Breast epithelium (tissue), 4 donors: Measurements from ENCODE around the gene TLL2. TPM values are rescaled to one million over a fixed set of nuclear protein-coding genes. Genes with fewer than 3 reads are reported as not detected.

Source experiments
- DNase-seq, 2 donors: peaks; one replicate each; pipeline ENCODE4 v3.0.0-alpha.2; 2019; ENCODE audit warnings: low spot score in 2 of 2
- H3K27ac ChIP-seq, 2 donors: fragments of 200-600 bp; sonication (generic) in 1 of 2; one replicate each; pipeline ENCODE4 v1.5.1; 2016 to 2019; ENCODE audit warnings: mild to moderate bottlenecking in 1 of 2
- H3K27me3 ChIP-seq, 2 donors: fragments of 200-600 bp; sonication (generic) in 1 of 2; one replicate each; pipeline versions ENCODE4 v1.5.1 to v1.6.0; 2017 to 2019; ENCODE audit warnings: control low read depth in 1 of 2, mild to moderate bottlenecking in 1 of 2
- H3K36me3 ChIP-seq: fragments of 200-600 bp; one replicate; pipeline ENCODE4 v1.5.1; 2019
- H3K4me1 ChIP-seq, 2 donors: fragments of 200-600 bp; sonication (generic); one replicate each; pipeline ENCODE4 v1.5.1; 2016 to 2019; ENCODE audit warnings: control low read depth in 1 of 2
- H3K4me3 ChIP-seq, 3 donors: fragments of 200-600 bp; sonication (generic); 1 replicate in 2 of 3; 2 replicates in 1 of 3; pipeline ENCODE4 v1.5.1; 2016 to 2019; ENCODE audit warnings: mild to moderate bottlenecking in 3 of 3, moderate library complexity in 2 of 3
- H3K9me3 ChIP-seq, 2 donors: fragments of 200-600 bp; sonication (generic) in 1 of 2; one replicate each; pipeline ENCODE4 v1.5.1; 2016 to 2019; ENCODE audit warnings: control low read depth in 1 of 2
- CTCF ChIP-seq, 3 donors: fragments of 450-650 bp; IDR thresholded peaks; one replicate each; pipeline ENCODE4 v1.5.1; 2016 to 2017; ENCODE audit warnings: antibody characterized with exemption in 3 of 3, mild to moderate bottlenecking in 3 of 3, moderate library complexity in 3 of 3
- POLR2A ChIP-seq: fragments of 450-650 bp; IDR thresholded peaks from one replicate; pipeline ENCODE4 v1.6.1; 2016; ENCODE audit warnings: antibody characterized with exemption, mild to moderate bottlenecking, moderate library complexity
- POLR2AphosphoS5 ChIP-seq, 3 donors: sonication (generic); formaldehyde crosslinking; IDR thresholded peaks; one replicate each; pipeline ENCODE4 v1.6.1; 2017; ENCODE audit warnings: antibody characterized with exemption in 3 of 3
- intact Hi-C: fragments of 100-400 bp; cut with DNase I; formaldehyde crosslinking; loops from one replicate; pipeline ENCODE4 v1.15.1; 2023; ENCODE audit warnings: low total_unique reads
- total RNA-seq, 3 donors: library from RNA; depleted of rRNA; stranded (reverse); fragments of >200 nt; gene quantifications; one replicate each; pipeline ENCODE4 v1.1.0, GENCODE V29; 2016

Gene TLL2
- total RNA-seq, 3 donors from 2014 or later, result under 0.01 TPM; not detected in 2

GRCh38 chr10:96482815-96483588 is 30.7 kb downstream of the TLL2 start:
- DNase-seq, result no peak
- Histone ChIP-seq H3K4me1 (no peaks in the 10 kb centered on the region), H3K36me3 (no peaks in the 10 kb centered on the region), H3K9me3 (no peaks in the 10 kb centered on the region), H3K27ac (no peak overlapping the region), H3K27me3 (no peaks in the 10 kb centered on the region), H3K4me3 (no peak overlapping the region)
- TF ChIP-seq POLR2A, result no peak
- no peak for TF ChIP-seq POLR2AphosphoS5 (IDR thresholded peaks at IDR 0.05)
- no peak for TF ChIP-seq CTCF (IDR thresholded peaks at IDR 0.05)
- intact Hi-C loops, result no loop called here

- TF ChIP-seq CTCF (IDR thresholded peaks at IDR 0.05), result no peak
- no peak for TF ChIP-seq POLR2AphosphoS5 (IDR thresholded peaks at IDR 0.05)
- TF ChIP-seq POLR2A, result no peak
- Histone ChIP-seq H3K4me3 (no peak overlapping the region), H3K36me3 (no peaks in the 10 kb centered on the region), H3K27ac (no peak overlapping the region), H3K4me1 (no peaks in the 10 kb centered on the region), H3K9me3 (peaks cover 0 to 5% of the 10 kb centered on the region in 2 donors), H3K27me3 (peaks cover 0 to 8% of the 10 kb centered on the region in 2 donors)
- intact Hi-C loops, result no loop called here
- no peak for DNase-seq
Observed at GRCh38 chr10:96478355-96478754, 35.4 kb downstream of the TLL2 start.

- H3K9me3 ChIP-seq, result peaks cover 0 to 5% of the 10 kb centered on the region in 2 donors
- intact Hi-C loops, result no loop called here
- no peak overlapping the region for H3K4me3 ChIP-seq
- no peak overlapping the region for H3K27ac ChIP-seq
- peaks cover 0 to 18% of the 10 kb centered on the region in 2 donors for H3K27me3 ChIP-seq
- no peaks in the 10 kb centered on the region for H3K4me1 ChIP-seq
- DNase-seq, result no peak
- H3K36me3 ChIP-seq, result no peaks in the 10 kb centered on the region
- TF ChIP-seq POLR2A, result no peak
- TF ChIP-seq CTCF (IDR thresholded peaks at IDR 0.05), result no peak
- TF ChIP-seq POLR2AphosphoS5 (IDR thresholded peaks at IDR 0.05), result no peak
Observed at GRCh38 chr10:96473866-96474265, 39.9 kb downstream of the TLL2 start.

GRCh38 chr10:96470116-96470743 is 43.5 kb downstream of the TLL2 start:
- Histone ChIP-seq H3K9me3 (peaks cover 0 to 5% of the 10 kb centered on the region in 2 donors), H3K36me3 (no peaks in the 10 kb centered on the region), H3K27ac (no peak overlapping the region), H3K4me3 (no peak overlapping the region), H3K4me1 (no peaks in the 10 kb centered on the region), H3K27me3 (peaks cover 0 to 22% of the 10 kb centered on the region in 2 donors)
- intact Hi-C loops, result no loop called here
- DNase-seq, result no peak
- TF ChIP-seq CTCF (IDR thresholded peaks at IDR 0.05) (no peak), POLR2A (no peak), POLR2AphosphoS5 (IDR thresholded peaks at IDR 0.05) (no peak)

GRCh38 chr10:96468845-96469244 is 44.9 kb downstream of the TLL2 start:
- no peak for DNase-seq
- H3K4me3 ChIP-seq, result no peak overlapping the region
- no peak for TF ChIP-seq POLR2AphosphoS5 (IDR thresholded peaks at IDR 0.05)
- TF ChIP-seq POLR2A, result no peak
- no peak for TF ChIP-seq CTCF (IDR thresholded peaks at IDR 0.05)

More at GRCh38 chr10:96468845-96469244, 44.9 kb downstream of the TLL2 start:
- Histone ChIP-seq H3K9me3 (no peaks in the 10 kb centered on the region), H3K36me3 (no peaks in the 10 kb centered on the region), H3K27ac (no peak overlapping the region), H3K27me3 (peaks cover 0 to 19% of the 10 kb centered on the region in 2 donors), H3K4me1 (no peaks in the 10 kb centered on the region)
- intact Hi-C loops, result no loop called here
